Endothelial cell of umbilical vein (primary cell): Measurements from ENCODE around the gene RELT. TPM values are rescaled to one million over a fixed set of nuclear protein-coding genes. Genes with fewer than 3 reads are reported as not detected.

ENCODE experiments used
- BruUV-seq: library from RNA; stranded (reverse); fragments of 400-500 nt; replicated peaks from 2 replicates; lab custom pipeline; 2021; lab: Mats Ljungman, UMichigan
- CTCF ChIA-PET: fragments of 300-600, 350-600 bp; sonication (Branson Sonifier 250); formaldehyde crosslinking; loops from one replicate; lab custom pipeline; 2021; ENCODE audit warnings: antibody characterized with exemption, inconsistent platforms; lab: Charles Lee
- POLR2A ChIA-PET: fragments of 300-600, 350-600 bp; sonication (Branson Sonifier 250); formaldehyde crosslinking; loops from one replicate; lab custom pipeline; 2021; ENCODE audit warnings: antibody characterized with exemption, inconsistent platforms; lab: Charles Lee
- DNase-seq: peaks from one replicate; pipeline ENCODE4 v3.0.0-alpha.2; 2011; ENCODE audit warnings: low read depth, low spot score
- FAIRE-seq: peaks from 2 replicates; lab custom pipeline; 2011; peaks lifted over from hg19 to GRCh38; lab: Jason Lieb, UNC
- H2AFZ ChIP-seq: 2 replicates; pipeline ENCODE4 v1.6.0; 2012; ENCODE audit warnings: low read depth, low read length, control low read depth, inconsistent platforms
- H3K27ac ChIP-seq: 2 replicates; pipeline ENCODE4 v1.5.1; 2011; ENCODE audit warnings: low read depth, mild to moderate bottlenecking, control low read depth, low read length, moderate library complexity; ENCODE audit not compliant: insufficient read depth
- H3K27me3 ChIP-seq, 2 experiments: 2 replicates each; pipeline versions ENCODE4 v1.6.0 to v1.6.1; 2011; ENCODE audit warnings: low read length in 2 of 2, mixed read lengths in 1 of 2; ENCODE audit not compliant: control insufficient read depth in 2 of 2, insufficient read depth in 2 of 2
- H3K36me3 ChIP-seq, 2 experiments: 2 replicates in 1 of 2; 3 replicates in 1 of 2; pipeline ENCODE4 v1.5.1; 2011; ENCODE audit warnings: low read length in 2 of 2, mild to moderate bottlenecking in 1 of 2, moderate library complexity in 1 of 2; ENCODE audit not compliant: control insufficient read depth in 2 of 2, insufficient read depth in 2 of 2; ENCODE audit errors: extremely low read depth in 1 of 2
- H3K4me1 ChIP-seq: 3 replicates; pipeline ENCODE4 v1.5.1; 2011; ENCODE audit warnings: mild to moderate bottlenecking, low read length; ENCODE audit not compliant: control insufficient read depth, insufficient read depth; ENCODE audit errors: extremely low read depth
- H3K4me2 ChIP-seq: 2 replicates; pipeline ENCODE4 v1.6.1; 2011; ENCODE audit warnings: low read length, control low read depth, mixed read lengths; ENCODE audit not compliant: insufficient read depth
- H3K4me3 ChIP-seq, 3 experiments: fragments of 200-600 bp in 1 of 3; sonication (generic), shearing (Covaris generic) in 1 of 3; replicated peaks in 1 of 3; 2 replicates each; pipeline ENCODE4 v1.5.1; 2011 to 2016; ENCODE audit warnings: control low read depth in 3 of 3, low read length in 3 of 3, mild to moderate bottlenecking in 2 of 3, inconsistent platforms in 1 of 3, low read depth in 1 of 3, moderate library complexity in 1 of 3; ENCODE audit not compliant: insufficient read depth in 1 of 3
- H3K79me2 ChIP-seq: 2 replicates; pipeline ENCODE4 v1.6.0; 2012; ENCODE audit warnings: low read length, inconsistent platforms; ENCODE audit not compliant: control insufficient read depth, insufficient read depth
- H3K9ac ChIP-seq: replicated peaks from 2 replicates; pipeline ENCODE3; 2011; ENCODE audit warnings: low read length, control low read depth; ENCODE audit not compliant: insufficient read depth; ENCODE audit errors: extremely low read depth
- H3K9me1 ChIP-seq: replicated peaks from 3 replicates; pipeline ENCODE4 v1.6.0; 2011; ENCODE audit warnings: mild to moderate bottlenecking, low read length; ENCODE audit not compliant: control insufficient read depth, insufficient read depth; ENCODE audit errors: extremely low read depth
- H3K9me3 ChIP-seq: replicated peaks from 2 replicates; pipeline ENCODE4 v1.5.1; 2012; ENCODE audit warnings: low read length, inconsistent platforms; ENCODE audit not compliant: control insufficient read depth, insufficient read depth
- H4K20me1 ChIP-seq: replicated peaks from 2 replicates; pipeline ENCODE3; 2011; ENCODE audit warnings: mild to moderate bottlenecking, low read length; ENCODE audit not compliant: control insufficient read depth, insufficient read depth; ENCODE audit errors: extremely low read depth
- CTCF ChIP-seq, 2 donors: IDR thresholded peaks; 1 replicate in 1 of 2; 2 replicates in 1 of 2; pipeline ENCODE4 v1.5.1; 2011; ENCODE audit warnings: low read length in 2 of 2, mild to moderate bottlenecking in 2 of 2, moderate library complexity in 2 of 2, control low read depth in 1 of 2, inconsistent platforms in 1 of 2, low read depth in 1 of 2; ENCODE audit not compliant: insufficient read depth in 1 of 2; ENCODE audit errors: extremely low read depth in 1 of 2
- EZH2 ChIP-seq: IDR thresholded peaks from 2 replicates; pipeline ENCODE4 v1.6.1; 2012; ENCODE audit warnings: borderline replicate concordance, low read depth, mild to moderate bottlenecking, moderate library complexity, low read length, inconsistent platforms; ENCODE audit not compliant: severe bottlenecking
- FOS ChIP-seq: IDR thresholded peaks from 2 replicates; pipeline ENCODE4 v1.6.1; 2011; ENCODE audit warnings: mild to moderate bottlenecking, low read length, moderate library complexity, borderline replicate concordance; ENCODE audit not compliant: insufficient read depth
- GATA2 ChIP-seq: IDR thresholded peaks from 2 replicates; pipeline ENCODE4 v1.7.0; 2011; ENCODE audit warnings: low read depth, mild to moderate bottlenecking, moderate library complexity, mixed read lengths, low read length; ENCODE audit not compliant: insufficient read length, insufficient read depth
- JUN ChIP-seq: IDR thresholded peaks from 2 replicates; pipeline ENCODE4 v1.6.1; 2011; ENCODE audit warnings: borderline replicate concordance, low read depth; ENCODE audit not compliant: insufficient read length, insufficient read depth
- MAX ChIP-seq: IDR thresholded peaks from 2 replicates; pipeline ENCODE4 v1.6.1; 2011; ENCODE audit not compliant: insufficient read depth, insufficient read length
- MYC ChIP-seq: IDR thresholded peaks from one replicate; pipeline ENCODE4 v1.6.1; 2011; ENCODE audit warnings: mild to moderate bottlenecking, low read depth, low read length
- POLR2A ChIP-seq: IDR thresholded peaks from 2 replicates; pipeline ENCODE4 v1.6.1; 2012; ENCODE audit warnings: low read depth, mild to moderate bottlenecking, control low read depth, low read length
- POLR2AphosphoS5 ChIP-seq: IDR thresholded peaks from 2 replicates; pipeline ENCODE4 v1.6.1; 2012; ENCODE audit warnings: low read depth, mild to moderate bottlenecking, control low read depth, low read length, moderate library complexity; ENCODE audit not compliant: insufficient read depth
- dilution Hi-C: fragments of 300-500 bp; cut with MboI; formaldehyde crosslinking; loops from one replicate; pipeline ENCODE4 v1.15.0; 2019; ENCODE audit warnings: low sequenced_read_pairs; ENCODE audit not compliant: extremely low pct_ligation_motif_present
- intact Hi-C: fragments of 100-400 bp; cut with micrococcal nuclease; formaldehyde crosslinking; loops from one replicate; pipeline ENCODE4 v1.10.0; 2022
- polyA plus RNA-seq, 4 experiments: library from polyadenylated mRNA; depleted of rRNA in 3 of 4; stranded (reverse) in 3 of 4; unstranded in 1 of 4; fragments of >200 nt; gene quantifications; 2 replicates each; pipeline versions ENCODE4 v1.2.1 to v1.2.3, GENCODE V29; 2011 to 2012; ENCODE audit warnings: missing spikeins in 1 of 4
- total RNA-seq: library from RNA; stranded (reverse); gene quantifications from 2 replicates; pipeline ENCODE4 v1.2.3, GENCODE V29; 2021

RELT gene
- total and polyA plus RNA-seq, 2 donors (not counting 3 experiments of a cell fraction or from before 2014, with no cell fraction given) = 6.7 to 13.1 TPM

GRCh38 chr11:73413256-73413655 lies 37.1 kb downstream of the RELT start:
- FAIRE-seq (no peak), DNase-seq (no peak)
- H3K4me3 ChIP-seq = no peak overlapping the region
- no peak overlapping the region for H3K9ac ChIP-seq
- no peak overlapping the region for H3K27ac ChIP-seq
- no peaks in the 10 kb centered on the region for H3K27me3 ChIP-seq
- POLR2A ChIA-PET = no interaction called here
- H3K4me2 ChIP-seq = no peak overlapping the region
- H4K20me1 ChIP-seq = no peaks in the 10 kb centered on the region
- intact Hi-C loops (no loop called here), dilution Hi-C loops (no loop called here)
- TF ChIP-seq CTCF (IDR thresholded peaks at IDR 0.05; ENCODE audit: extremely low read depth in 1 of 2, insufficient read depth in 1 of 2, low read depth in 1 of 2, low read length in 2 of 2) = no peak
- TF ChIP-seq GATA2 = no peak
- no peak for TF ChIP-seq EZH2
- no peak for TF ChIP-seq POLR2AphosphoS5
- TF ChIP-seq MAX = no peak
- no peak for TF ChIP-seq JUN
- no peak for TF ChIP-seq POLR2A
- no peak for TF ChIP-seq FOS
- TF ChIP-seq MYC = no peak
- H3K9me1 ChIP-seq = no peaks in the 10 kb centered on the region
- no peaks in the 10 kb centered on the region for H3K36me3 ChIP-seq
- no peaks in the 10 kb centered on the region for H3K79me2 ChIP-seq
- BruUV-seq = no TSS peak
- peaks cover 9% of the 10 kb centered on the region for H3K4me1 ChIP-seq
- no peaks in the 10 kb centered on the region for H3K9me3 ChIP-seq
- CTCF ChIA-PET = interaction anchor here (0.9 to 3.2 kb wide), 4 partner anchors 10 to 248 kb away, joined by 3 to 10 read pairs (median 4); no protein-coding TSS in a partner anchor
- H2AFZ ChIP-seq = no peak overlapping the region
